Left ventricle myocardium inferior (tissue), 1 donor: ENCODE measurements around the gene STEAP2. TPM values are rescaled to one million over a fixed set of nuclear protein-coding genes. Genes with fewer than 3 reads are reported as not detected.

Source experiments
- DNase-seq: peaks from one replicate; pipeline ENCODE4 v3.0.0-alpha.2; 2020
- H3K27ac ChIP-seq: fragments of 200-600 bp; replicated peaks from 2 replicates; pipeline ENCODE4 v1.8.0; 2021
- H3K27me3 ChIP-seq: fragments of 200-600 bp; 2 replicates; pipeline ENCODE4 v1.8.0; 2021; ENCODE audit warnings: low read depth
- H3K36me3 ChIP-seq: fragments of 200-600 bp; 2 replicates; pipeline ENCODE4 v1.8.0; 2021
- H3K4me1 ChIP-seq: fragments of 200-600 bp; 2 replicates; pipeline ENCODE4 v1.8.0; 2021
- H3K4me3 ChIP-seq: fragments of 200-600 bp; 2 replicates; pipeline ENCODE4 v1.8.0; 2021; ENCODE audit warnings: mild to moderate bottlenecking, moderate library complexity
- H3K9me3 ChIP-seq: fragments of 200-600 bp; replicated peaks from 2 replicates; pipeline ENCODE4 v1.8.0; 2021
- intact Hi-C: fragments of 100-400 bp; cut with micrococcal nuclease; formaldehyde crosslinking; loops from one replicate; pipeline ENCODE4 v1.11.0; 2022
- total RNA-seq: library from RNA; stranded (reverse); fragmentation: NEBNext Ultra II Directional; extraction: Animal tissue kit (Norgen Biotek cat#: 25700); gene quantifications from one replicate; pipeline ENCODE4 v1.2.1, GENCODE V29; 2021
- TF ChIP-seq, protein P1 (sequence below): fragments of 200-600 bp; IDR thresholded peaks from 2 replicates; pipeline ENCODE4 v1.8.0; 2021; ENCODE audit warnings: antibody characterized with exemption, mild to moderate bottlenecking, borderline replicate concordance
- donor health status: DM: no; HTN: yes; CAD: no; lungs with severe emphysema.

STEAP2 gene
- total RNA-seq, 1 donor from 2014 or later = 6.1 TPM

DNA sequence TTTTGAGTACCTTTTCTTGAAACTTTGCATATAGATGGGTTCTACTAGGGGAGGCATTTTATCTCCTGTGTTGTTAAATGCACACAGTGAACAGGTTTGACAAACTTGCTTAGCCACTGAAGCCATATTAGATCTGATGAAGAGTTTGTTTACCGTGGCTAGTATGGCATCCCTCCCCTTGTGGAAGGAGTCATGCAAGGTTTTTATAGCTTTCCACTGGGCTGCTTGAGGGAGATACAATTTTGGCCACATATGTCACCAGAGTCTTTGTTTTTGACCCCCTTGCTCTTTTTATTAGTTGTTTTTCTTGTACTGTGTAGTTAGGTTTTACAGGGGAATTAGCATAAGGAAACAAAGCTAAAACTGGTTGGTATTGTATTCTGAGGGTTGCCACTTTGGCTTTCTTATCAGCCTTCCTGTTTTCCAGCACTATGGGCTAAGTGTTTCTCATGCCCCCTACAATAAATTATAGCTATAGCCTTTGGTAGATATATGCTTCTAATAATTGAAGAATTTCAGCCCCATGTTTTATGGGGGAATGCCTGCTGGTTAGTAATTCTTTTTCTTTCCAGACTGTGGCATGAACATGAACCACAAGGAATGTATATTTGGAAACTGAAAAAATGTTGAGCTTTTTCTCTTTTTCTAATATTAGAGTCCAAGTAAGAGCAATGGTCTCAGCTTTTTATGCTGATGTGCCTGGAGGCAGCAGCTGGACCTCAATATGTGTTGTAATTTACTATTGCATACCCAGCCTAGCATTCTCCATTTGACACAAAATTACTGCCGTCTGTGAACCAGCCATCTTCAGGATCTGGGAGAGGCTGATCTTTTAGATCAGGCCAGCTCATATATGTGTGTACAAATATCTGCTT lies 18.4 kb upstream of the STEAP2 start:
- H3K27ac ChIP-seq = no peak overlapping the region
- no peak overlapping the region for H3K4me3 ChIP-seq
- H3K9me3 ChIP-seq = peaks cover 10% of the 10 kb centered on the region
- no peaks in the 10 kb centered on the region for H3K36me3 ChIP-seq
- TF ChIP-seq, protein P1, sequence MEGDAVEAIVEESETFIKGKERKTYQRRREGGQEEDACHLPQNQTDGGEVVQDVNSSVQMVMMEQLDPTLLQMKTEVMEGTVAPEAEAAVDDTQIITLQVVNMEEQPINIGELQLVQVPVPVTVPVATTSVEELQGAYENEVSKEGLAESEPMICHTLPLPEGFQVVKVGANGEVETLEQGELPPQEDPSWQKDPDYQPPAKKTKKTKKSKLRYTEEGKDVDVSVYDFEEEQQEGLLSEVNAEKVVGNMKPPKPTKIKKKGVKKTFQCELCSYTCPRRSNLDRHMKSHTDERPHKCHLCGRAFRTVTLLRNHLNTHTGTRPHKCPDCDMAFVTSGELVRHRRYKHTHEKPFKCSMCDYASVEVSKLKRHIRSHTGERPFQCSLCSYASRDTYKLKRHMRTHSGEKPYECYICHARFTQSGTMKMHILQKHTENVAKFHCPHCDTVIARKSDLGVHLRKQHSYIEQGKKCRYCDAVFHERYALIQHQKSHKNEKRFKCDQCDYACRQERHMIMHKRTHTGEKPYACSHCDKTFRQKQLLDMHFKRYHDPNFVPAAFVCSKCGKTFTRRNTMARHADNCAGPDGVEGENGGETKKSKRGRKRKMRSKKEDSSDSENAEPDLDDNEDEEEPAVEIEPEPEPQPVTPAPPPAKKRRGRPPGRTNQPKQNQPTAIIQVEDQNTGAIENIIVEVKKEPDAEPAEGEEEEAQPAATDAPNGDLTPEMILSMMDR = no peak
- DNase-seq = no peak
- no peaks in the 10 kb centered on the region for H3K4me1 ChIP-seq
- intact Hi-C loops = no loop called here
- no peaks in the 10 kb centered on the region for H3K27me3 ChIP-seq

- Histone ChIP-seq H3K27ac (no peak overlapping the region), H3K9me3 (peaks cover 10% of the 10 kb centered on the region), H3K36me3 (no peaks in the 10 kb centered on the region), H3K27me3 (no peaks in the 10 kb centered on the region), H3K4me1 (no peaks in the 10 kb centered on the region), H3K4me3 (no peak overlapping the region)
- TF ChIP-seq, protein P1 = no peak
- intact Hi-C loops = no loop called here
- DNase-seq = no peak
These were observed 16.4 kb upstream of the STEAP2 start for GRCh38 chr7:90194911-90195809.

DNA sequence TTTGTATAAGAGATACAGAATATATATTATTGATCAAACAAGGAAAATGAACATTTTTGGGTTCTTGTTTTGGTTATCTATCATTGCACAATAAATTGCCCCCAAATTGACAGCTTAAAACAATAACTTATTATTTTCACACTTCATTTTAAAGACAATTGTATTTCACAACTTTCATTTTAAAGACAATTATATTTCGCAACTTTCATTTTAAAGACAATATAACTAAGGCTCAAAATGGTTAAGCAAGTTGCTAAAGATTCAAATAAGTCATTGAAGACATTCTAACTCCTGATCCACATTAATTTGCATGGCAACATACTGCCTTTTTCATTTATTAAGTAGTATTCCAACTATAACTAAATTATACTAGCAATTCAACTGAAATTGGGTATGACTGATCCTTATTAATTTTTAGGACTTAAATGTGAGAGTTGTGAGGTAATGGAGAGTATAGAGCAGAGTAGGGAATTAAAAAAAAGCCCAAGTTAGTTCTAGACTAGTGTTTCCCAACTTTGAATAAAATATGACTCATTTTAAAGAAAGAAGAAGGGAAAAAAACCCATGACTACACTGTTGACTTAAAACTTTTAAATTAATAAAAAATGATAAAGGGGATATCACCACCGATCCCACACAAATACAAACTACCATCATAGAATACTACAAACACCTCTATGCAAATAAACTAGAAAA lies 9.9 kb upstream of the STEAP2 start:
- Histone ChIP-seq H3K27ac (no peak overlapping the region), H3K9me3 (no peaks in the 10 kb centered on the region), H3K4me3 (no peak overlapping the region), H3K27me3 (no peaks in the 10 kb centered on the region), H3K36me3 (no peaks in the 10 kb centered on the region), H3K4me1 (no peaks in the 10 kb centered on the region)
- intact Hi-C loops = no loop called here
- TF ChIP-seq, protein P1 = no peak
- DNase-seq = no peak

DNA sequence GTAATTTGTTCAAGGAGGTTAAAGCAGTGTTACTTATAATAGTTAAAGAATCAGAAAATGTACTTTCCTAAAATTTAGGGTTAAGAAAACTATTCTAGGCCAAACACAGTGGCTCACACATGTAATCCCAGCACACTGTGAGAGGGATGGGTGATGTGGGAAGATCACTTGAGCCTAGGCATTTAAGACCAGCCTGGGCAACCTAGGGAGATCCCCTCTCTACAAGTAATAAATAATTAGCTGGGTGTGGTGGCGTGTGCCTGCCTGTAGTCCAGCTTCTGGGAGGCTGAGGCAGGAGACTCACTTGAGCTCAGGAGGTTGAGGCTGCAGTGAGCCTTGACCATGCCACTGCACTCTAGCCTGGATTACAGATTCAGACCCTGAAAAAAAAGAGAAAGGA lies 3.6 kb upstream of the STEAP2 start:
- Histone ChIP-seq H3K4me1 (peaks cover 23% of the 10 kb centered on the region), H3K4me3 (no peak overlapping the region), H3K9me3 (no peaks in the 10 kb centered on the region), H3K36me3 (no peaks in the 10 kb centered on the region), H3K27ac (no peak overlapping the region), H3K27me3 (peaks cover 18% of the 10 kb centered on the region)
- TF ChIP-seq, protein P1 = no peak
- no peak for DNase-seq
- intact Hi-C loops = no loop called here

- no peaks in the 10 kb centered on the region for H3K9me3 ChIP-seq
- peaks cover 29% of the 10 kb centered on the region for H3K4me1 ChIP-seq
- TF ChIP-seq, protein P1 = no peak
- no peak for DNase-seq
- no peak overlapping the region for H3K4me3 ChIP-seq
- no peaks in the 10 kb centered on the region for H3K36me3 ChIP-seq
- H3K27me3 ChIP-seq = peaks cover 19% of the 10 kb centered on the region
- H3K27ac ChIP-seq = no peak overlapping the region
- intact Hi-C loops = no loop called here
These were observed 1.8 kb upstream of the STEAP2 start for GRCh38 chr7:90209776-90210175.
